Transverse colon (tissue), 4 donors: ENCODE results near the gene TGFB1I1. TPM values are rescaled to one million over a fixed set of nuclear protein-coding genes. Genes with fewer than 3 reads are reported as not detected.

ENCODE experiments used
- DNase-seq: peaks from one replicate; pipeline ENCODE4 v3.0.0-alpha.2; 2019
- H3K27ac ChIP-seq, 4 donors: fragments of 200-600 bp; sonication (generic); 2 replicates each; pipeline ENCODE4 v1.5.1; 2016 to 2018; ENCODE audit warnings: inconsistent platforms in 4 of 4
- H3K27me3 ChIP-seq: fragments of 200-600 bp; sonication (generic); 2 replicates; pipeline ENCODE4 v1.5.1; 2017; ENCODE audit warnings: inconsistent platforms
- H3K36me3 ChIP-seq, 4 donors: fragments of 200-600 bp; sonication (generic); 2 replicates each; pipeline ENCODE4 v1.5.1; 2017 to 2019; ENCODE audit warnings: inconsistent platforms in 4 of 4
- H3K4me1 ChIP-seq, 4 donors: fragments of 200-600 bp; sonication (generic); 2 replicates each; pipeline ENCODE4 v1.5.1; 2017 to 2020; ENCODE audit warnings: inconsistent platforms in 4 of 4
- H3K4me3 ChIP-seq, 4 donors: fragments of 200-600 bp; sonication (generic); 1 replicate in 1 of 4; 2 replicates in 3 of 4; pipeline versions ENCODE4 v1.5.1 to v1.6.1; 2017 to 2019; ENCODE audit warnings: inconsistent platforms in 4 of 4
- H3K9me3 ChIP-seq, 2 donors: fragments of 200-600 bp; sonication (generic); 2 replicates each; pipeline ENCODE4 v1.5.1; 2017 to 2019; ENCODE audit warnings: inconsistent platforms in 2 of 2
- CTCF ChIP-seq, 5 experiments: fragments of 200-600 bp in 3 of 5; fragments of 450-650 bp in 2 of 5; sonication (generic) in 3 of 5; IDR thresholded peaks; 1 replicate in 2 of 5; 2 replicates in 3 of 5; pipeline ENCODE4 v1.5.1; 2016 to 2017; ENCODE audit warnings: antibody characterized with exemption in 5 of 5, inconsistent platforms in 3 of 5, mild to moderate bottlenecking in 2 of 5, moderate library complexity in 1 of 5
- EP300 ChIP-seq: sonication (generic); formaldehyde crosslinking; IDR thresholded peaks from one replicate; pipeline ENCODE4 v1.6.1; 2017; ENCODE audit warnings: antibody characterized with exemption, low read depth
- POLR2A ChIP-seq: fragments of 450-650 bp; IDR thresholded peaks from one replicate; pipeline ENCODE4 v1.6.1; 2016; ENCODE audit warnings: antibody characterized with exemption, mild to moderate bottlenecking, moderate library complexity
- POLR2AphosphoS5 ChIP-seq, 3 donors: sonication (generic); formaldehyde crosslinking; IDR thresholded peaks; one replicate each; pipeline ENCODE4 v1.6.1; 2016; ENCODE audit warnings: antibody characterized with exemption in 3 of 3
- WGBS, 2 donors: methylation state at CpG; one replicate each; pipeline ENCODE4 v1.1.5; 2018; ENCODE audit warnings: low coverage in 1 of 2; 5-methylcytosine and 5-hydroxymethylcytosine counted together
- in situ Hi-C, 4 donors: fragments of 200-750 bp; cut with MboI; loops; one replicate each; pipeline versions ENCODE4 v1.15.0 to v1.15.1; 2017; ENCODE audit warnings: low sequenced_read_pairs in 3 of 4, low pct_ligation_motif_present in 1 of 4, low pct_unique_long_range_greater_than_20kb in 1 of 4
- intact Hi-C: fragments of 100-400 bp; cut with DNase I; formaldehyde crosslinking; loops from one replicate; pipeline ENCODE4 v1.15.1; 2023; ENCODE audit warnings: low total_unique reads
- total RNA-seq, 4 donors: library from RNA; depleted of rRNA; stranded (reverse); fragments of >200 nt; gene quantifications; one replicate each; pipeline ENCODE4 v1.1.0, GENCODE V29; 2016

TGFB1I1 gene
- total RNA-seq, 4 donors from 2014 or later, result 43.0 to 102 (median 61.4) TPM

DNA sequence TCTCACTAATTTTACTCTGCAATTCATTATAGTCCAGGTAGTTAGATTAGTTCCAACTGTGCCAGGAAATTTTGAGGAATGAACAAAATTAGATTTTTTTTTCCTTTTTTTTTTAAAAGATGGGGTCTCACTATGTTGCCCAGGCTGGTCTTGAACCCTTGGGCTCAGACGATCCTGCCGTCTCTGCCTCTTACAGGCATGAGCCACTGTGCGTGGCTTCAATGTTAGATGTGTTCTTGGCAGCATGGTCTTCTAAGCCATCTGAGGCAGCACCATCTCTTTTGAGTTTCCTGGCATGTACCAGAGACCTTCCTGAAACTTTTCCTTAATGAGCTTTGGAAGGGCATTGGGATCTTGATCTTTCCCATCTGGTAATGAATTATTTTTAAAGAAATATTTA, 53.2 kb downstream of the TGFB1I1 start:
- in situ Hi-C loops (no loop called here), intact Hi-C loops (no loop called here)
- 88 to 92% methylated on average over 3 of the region's 3 CpGs for WGBS, 2 donors
- no peak for DNase-seq
- Histone ChIP-seq H3K4me1 (peaks cover 0 to 3% (median 0%) of the 10 kb centered on the region in 4 donors), H3K27ac (no peak overlapping the region), H3K9me3 (no peaks in the 10 kb centered on the region), H3K36me3 (no peaks in the 10 kb centered on the region), H3K27me3 (peaks cover 30% of the 10 kb centered on the region), H3K4me3 (no peak overlapping the region)
- TF ChIP-seq POLR2A, result no peak
- TF ChIP-seq EP300, result no peak
- no peak for TF ChIP-seq CTCF (IDR thresholded peaks at IDR 0.05)
- no peak for TF ChIP-seq POLR2AphosphoS5 (IDR thresholded peaks at IDR 0.05)

Other genes starting within 250 kb of the TGFB1I1 start
- 10 to 100 TPM in 1 of 4 donors, 1 to 10 TPM in 3; 1.1 to 11.5 (median 2.3) TPM for gene ITGAM, start 212.2 kb upstream of the TGFB1I1 start, total RNA-seq
- gene ITGAX, start 117.0 kb upstream of the TGFB1I1 start, total RNA-seq, result 1 to 10 TPM in 3 of 4 donors, not detected in 1; 1.2 to 3.8 (median 3.7) TPM
- gene ITGAD, start 78.8 kb upstream of the TGFB1I1 start, total RNA-seq, result under 1 TPM in 1 of 4 donors, not detected in 3; 0.75 TPM
- not detected for gene COX6A2, start 43.8 kb upstream of the TGFB1I1 start, total RNA-seq
- gene ZNF843, start 29.4 kb upstream of the TGFB1I1 start, total RNA-seq, result under 1 TPM in 2 of 4 donors, not detected in 2; 0.14 to 0.79 TPM
- 10 to 100 TPM in 1 of 4 donors, 1 to 10 TPM in 3; 3.2 to 17.6 (median 8.4) TPM for gene ARMC5, start 12.7 kb upstream of the TGFB1I1 start, total RNA-seq
- gene SLC5A2, start 11.0 kb downstream of the TGFB1I1 start, total RNA-seq, result not detected
- 10 to 100 TPM; 49.2 to 86.5 (median 71.3) TPM for gene RUSF1, start 36.2 kb downstream of the TGFB1I1 start, total RNA-seq
- gene AHSP, start 55.7 kb downstream of the TGFB1I1 start, total RNA-seq, result not detected